WI38 (cell line): ENCODE measurements around the gene STYXL1.

ENCODE experiments used
- H3K4me3 ChIP-seq: 2 replicates; pipeline ENCODE4 v1.5.1; 2011; ENCODE audit warnings: low read depth, mild to moderate bottlenecking, control low read depth, low read length
- CTCF ChIP-seq: IDR thresholded peaks from 2 replicates; pipeline ENCODE4 v1.5.1; 2012; ENCODE audit warnings: low read depth, mild to moderate bottlenecking, control low read depth, low read length

The STYXL1 gene

DNA sequence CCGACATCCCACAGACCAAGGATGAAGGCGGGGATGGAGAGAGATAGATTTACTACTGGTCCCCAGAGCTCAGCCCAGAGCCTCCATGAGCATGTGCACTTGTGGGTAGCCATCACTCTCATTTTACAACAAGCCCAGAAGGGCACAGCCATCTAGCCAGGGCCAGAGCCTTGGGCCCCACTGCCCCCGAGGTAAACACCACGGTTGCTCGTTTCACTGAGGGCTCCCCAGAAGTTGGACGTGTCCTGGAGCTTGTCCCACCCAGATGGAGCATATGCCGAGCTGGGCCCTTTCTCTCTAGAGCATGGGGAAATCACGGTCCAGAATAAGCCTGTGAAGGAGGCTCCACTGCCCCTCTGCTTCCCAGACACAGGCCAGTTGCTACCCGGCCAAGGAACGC, 44.4 kb downstream of the STYXL1 start:
- TF ChIP-seq CTCF, result no peak
- H3K4me3 ChIP-seq, result no peak overlapping the region

GRCh38 chr7:76002822-76003221, 45.0 kb downstream of the STYXL1 start:
- no peak overlapping the region for H3K4me3 ChIP-seq
- TF ChIP-seq CTCF, result no peak

- TF ChIP-seq CTCF, result no peak
- no peak overlapping the region for H3K4me3 ChIP-seq
These were observed 45.7 kb downstream of the STYXL1 start for GRCh38 chr7:76002139-76002538.

DNA sequence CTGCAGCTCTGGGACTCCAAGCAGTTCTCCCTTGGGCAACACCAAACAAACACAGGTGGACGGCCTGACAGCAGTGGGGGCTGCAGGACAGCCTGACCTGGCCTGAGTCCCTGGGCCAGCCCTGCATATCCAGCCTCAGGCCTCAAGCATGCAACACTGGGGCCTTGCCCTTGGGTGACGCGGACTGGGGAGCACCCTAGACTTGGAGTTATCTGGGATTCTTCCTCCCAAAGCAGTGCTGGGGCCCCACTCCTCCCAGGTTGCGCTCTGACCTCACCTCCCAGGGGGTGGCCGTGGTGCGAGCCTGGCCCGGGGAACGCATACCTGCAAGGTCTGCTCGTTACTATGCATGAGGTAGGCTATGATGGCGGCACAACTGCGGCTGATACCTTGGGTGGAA, 47.2 kb downstream of the STYXL1 start:
- H3K4me3 ChIP-seq, result no peak overlapping the region
- no peak for TF ChIP-seq CTCF

DNA sequence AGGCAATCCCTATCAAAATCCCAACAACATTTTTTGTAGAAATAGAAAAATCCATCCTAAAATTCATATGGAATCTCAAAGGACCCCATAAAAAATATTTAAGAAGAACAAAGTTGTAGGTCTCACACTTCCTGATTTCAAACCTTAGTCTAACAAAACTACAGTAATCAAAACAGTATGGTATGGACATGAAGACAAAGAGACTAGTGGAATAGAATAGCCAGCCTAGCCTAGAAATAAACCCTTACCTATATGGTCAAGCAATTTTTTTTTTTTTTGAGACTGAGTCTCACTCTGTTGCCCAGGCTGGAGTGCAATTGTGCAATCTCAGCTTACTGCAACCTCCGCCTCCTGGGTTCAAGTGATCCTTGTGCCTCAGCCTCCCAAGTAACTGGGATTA, 49.8 kb downstream of the STYXL1 start:
- TF ChIP-seq CTCF, result no peak
- H3K4me3 ChIP-seq, result no peak overlapping the region

DNA sequence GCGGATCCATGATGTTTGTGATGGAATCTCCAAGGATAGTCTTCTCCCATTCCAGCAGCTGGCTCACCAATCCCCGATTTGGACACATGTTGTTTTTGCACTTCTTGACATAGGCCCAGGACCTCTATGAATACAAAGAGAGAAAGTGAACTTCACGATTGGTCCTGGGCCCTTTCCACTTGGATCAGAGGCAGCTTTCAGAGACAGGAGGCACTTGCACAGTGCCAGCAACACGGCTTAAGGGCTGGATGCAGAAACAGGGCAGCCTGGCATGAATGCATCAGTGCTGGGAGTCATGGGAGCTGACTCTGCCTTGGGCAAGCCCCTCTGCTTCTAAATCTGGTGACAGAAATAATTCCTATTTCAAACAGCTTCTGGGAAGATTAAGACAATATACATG, 51.3 kb downstream of the STYXL1 start:
- H3K4me3 ChIP-seq, result no peak overlapping the region
- TF ChIP-seq CTCF, result no peak

- no peak for TF ChIP-seq CTCF
- H3K4me3 ChIP-seq, result no peak overlapping the region
These were observed 51.8 kb downstream of the STYXL1 start for GRCh38 chr7:75995996-75996395.
